ENCODE data around the gene CHRNA9.

CHRNA9 gene

GRCh38 chr4:40305328-40306170 lies 29.6 kb upstream of the CHRNA9 start:
- H3K4me3 Mint-ChIP-seq: peak overlapping the region; percentile 45
- peak overlapping the region; percentile 81 for H3K27ac Mint-ChIP-seq
- peaks cover 5% of the 10 kb centered on the region for H3K36me3 Mint-ChIP-seq
- H3K27me3 Mint-ChIP-seq: no peaks in the 10 kb centered on the region
- peaks cover 7% of the 10 kb centered on the region for H3K9me3 Mint-ChIP-seq
- ATAC-seq: peak; percentile 85
- H3K4me1 Mint-ChIP-seq: peaks cover 80% of the 10 kb centered on the region

GRCh38 chr4:40306226-40306625 lies 28.9 kb upstream of the CHRNA9 start:
- Mint-ChIP-seq H3K4me3 (peak overlapping the region; percentile 45), H3K27me3 (no peaks in the 10 kb centered on the region), H3K9me3 (peaks cover 7% of the 10 kb centered on the region), H3K4me1 (peaks cover 74% of the 10 kb centered on the region), H3K27ac (peak overlapping the region; percentile 81), H3K36me3 (peaks cover 5% of the 10 kb centered on the region)
- ATAC-seq: no peak

GRCh38 chr4:40306976-40307375 lies 28.2 kb upstream of the CHRNA9 start:
- H3K4me1 Mint-ChIP-seq: peaks cover 66% of the 10 kb centered on the region

GRCh38 chr4:40307627-40308497 lies 27.3 kb upstream of the CHRNA9 start:
- Mint-ChIP-seq H3K36me3 (peaks cover 2% of the 10 kb centered on the region), H3K27me3 (no peaks in the 10 kb centered on the region), H3K9me3 (peaks cover 6% of the 10 kb centered on the region), H3K4me1 (peaks cover 57% of the 10 kb centered on the region), H3K27ac (peak overlapping the region; percentile 81), H3K4me3 (peak overlapping the region; percentile 66)
- ATAC-seq: peak; percentile 78

More at GRCh38 chr4:40306976-40307375, 28.2 kb upstream of the CHRNA9 start:
- Mint-ChIP-seq H3K27me3 (no peaks in the 10 kb centered on the region), H3K4me3 (peak overlapping the region; percentile 66), H3K36me3 (peaks cover 5% of the 10 kb centered on the region), H3K9me3 (peaks cover 7% of the 10 kb centered on the region), H3K27ac (peak overlapping the region; percentile 81)
- no peak for ATAC-seq

- no peak for ATAC-seq
- peaks cover 54% of the 10 kb centered on the region for H3K4me1 Mint-ChIP-seq
- peak overlapping the region; percentile 81 for H3K27ac Mint-ChIP-seq
- no peaks in the 10 kb centered on the region for H3K27me3 Mint-ChIP-seq
- H3K36me3 Mint-ChIP-seq: no peaks in the 10 kb centered on the region
- peaks cover 5% of the 10 kb centered on the region for H3K9me3 Mint-ChIP-seq
- H3K4me3 Mint-ChIP-seq: peak overlapping the region; percentile 66
These were observed 26.5 kb upstream of the CHRNA9 start for GRCh38 chr4:40308528-40309122.

GRCh38 chr4:40309250-40309774 lies 25.8 kb upstream of the CHRNA9 start:
- peak; percentile 61 for ATAC-seq
- H3K27ac Mint-ChIP-seq: peak overlapping the region; percentile 81
- H3K27me3 Mint-ChIP-seq: no peaks in the 10 kb centered on the region
- H3K4me3 Mint-ChIP-seq: peak overlapping the region; percentile 69
- no peaks in the 10 kb centered on the region for H3K36me3 Mint-ChIP-seq
- peaks cover 54% of the 10 kb centered on the region for H3K4me1 Mint-ChIP-seq
- peaks cover 5% of the 10 kb centered on the region for H3K9me3 Mint-ChIP-seq

- H3K9me3 Mint-ChIP-seq: no peaks in the 10 kb centered on the region
- no peak overlapping the region for H3K4me3 Mint-ChIP-seq
- peak overlapping the region; percentile 27 for H3K27ac Mint-ChIP-seq
- no peaks in the 10 kb centered on the region for H3K27me3 Mint-ChIP-seq
- H3K4me1 Mint-ChIP-seq: peaks cover 45% of the 10 kb centered on the region
- ATAC-seq: no peak
- no peaks in the 10 kb centered on the region for H3K36me3 Mint-ChIP-seq
These were observed 24.9 kb upstream of the CHRNA9 start for GRCh38 chr4:40310225-40310624.

GRCh38 chr4:40311811-40312346 lies 23.3 kb upstream of the CHRNA9 start:
- Mint-ChIP-seq H3K27ac (peak overlapping the region; percentile 27), H3K36me3 (no peaks in the 10 kb centered on the region), H3K4me3 (no peak overlapping the region), H3K27me3 (no peaks in the 10 kb centered on the region), H3K4me1 (peaks cover 36% of the 10 kb centered on the region), H3K9me3 (no peaks in the 10 kb centered on the region)
- no peak for ATAC-seq

GRCh38 chr4:40314951-40315350 lies 20.2 kb upstream of the CHRNA9 start:
- Mint-ChIP-seq H3K27ac (no peak overlapping the region), H3K27me3 (no peaks in the 10 kb centered on the region), H3K4me1 (peaks cover 14% of the 10 kb centered on the region), H3K4me3 (no peak overlapping the region), H3K9me3 (no peaks in the 10 kb centered on the region), H3K36me3 (no peaks in the 10 kb centered on the region)
- no peak for ATAC-seq

- Mint-ChIP-seq H3K36me3 (no peaks in the 10 kb centered on the region), H3K4me3 (peak overlapping the region; percentile 62), H3K27ac (peak overlapping the region; percentile 71), H3K4me1 (peaks cover 14% of the 10 kb centered on the region), H3K9me3 (no peaks in the 10 kb centered on the region), H3K27me3 (no peaks in the 10 kb centered on the region)
- peak; percentile 56 for ATAC-seq
These were observed 18.8 kb upstream of the CHRNA9 start for GRCh38 chr4:40316333-40316781.

GRCh38 chr4:40316782-40317635 lies 18.1 kb upstream of the CHRNA9 start:
- peak overlapping the region; percentile 71 for H3K27ac Mint-ChIP-seq
- no peaks in the 10 kb centered on the region for H3K27me3 Mint-ChIP-seq
- no peaks in the 10 kb centered on the region for H3K36me3 Mint-ChIP-seq
- peaks cover 14% of the 10 kb centered on the region for H3K4me1 Mint-ChIP-seq
- ATAC-seq: peak; percentile 84
- peak overlapping the region; percentile 62 for H3K4me3 Mint-ChIP-seq
- H3K9me3 Mint-ChIP-seq: no peaks in the 10 kb centered on the region

GRCh38 chr4:40317916-40318658 lies 17.0 kb upstream of the CHRNA9 start:
- no peak for ATAC-seq
- Mint-ChIP-seq H3K27ac (no peak overlapping the region), H3K9me3 (no peaks in the 10 kb centered on the region), H3K27me3 (no peaks in the 10 kb centered on the region), H3K4me1 (peaks cover 14% of the 10 kb centered on the region), H3K4me3 (no peak overlapping the region), H3K36me3 (no peaks in the 10 kb centered on the region)

GRCh38 chr4:40321574-40322275 lies 13.4 kb upstream of the CHRNA9 start:
- H3K27me3 Mint-ChIP-seq: no peaks in the 10 kb centered on the region
- H3K36me3 Mint-ChIP-seq: no peaks in the 10 kb centered on the region
- H3K27ac Mint-ChIP-seq: no peak overlapping the region
- no peak for ATAC-seq
- H3K9me3 Mint-ChIP-seq: no peaks in the 10 kb centered on the region
- no peak overlapping the region for H3K4me3 Mint-ChIP-seq
- peaks cover 8% of the 10 kb centered on the region for H3K4me1 Mint-ChIP-seq

All from stimulated activated memory B cell treated with anti-CD40 and anti-IgM and Interleukin-4, amounts not matched to agents 10 μg/mL and 1 μg/mL and 100 μg/mL, for 72 hours (primary cell).